DMS53 treated with DMSO at 0.1 percent for 48 hours (cell line): Measurements from ENCODE around the gene GJB2.
"Not testable (repeated sequence)": the region's sequence is repeated elsewhere in the genome, so short reads cannot be mapped to it uniquely, and the experiment has no call there.

Experiments
- DNase-seq: peaks from one replicate; lab custom pipeline; 2025; ENCODE audit not compliant: unreplicated experiment; lab: John Stamatoyannopoulos, UW

Gene GJB2

GRCh38 chr13:20171364-20171763 is 21.4 kb downstream of the GJB2 start:
- no peak for DNase-seq

- DNase-seq, result no peak
Observed at GRCh38 chr13:20170921-20171320, 21.8 kb downstream of the GJB2 start.

GRCh38 chr13:20168396-20168795 is 24.3 kb downstream of the GJB2 start:
- DNase-seq, result no peak

- DNase-seq, result no peak
Observed at GRCh38 chr13:20165417-20166257, 27.1 kb downstream of the GJB2 start.

GRCh38 chr13:20161951-20162300 is 30.8 kb downstream of the GJB2 start:
- no peak for DNase-seq

GRCh38 chr13:20161275-20161950 is 31.3 kb downstream of the GJB2 start:
- no peak for DNase-seq

GRCh38 chr13:20160306-20161274 is 32.1 kb downstream of the GJB2 start, which contains the start of gene GJA3:
GJA3 (minus strand) TSS chr13:20161052; CDS start chr13:20143288, 17,764 bp downstream.
- no peak for DNase-seq

- DNase-seq, result no peak
Observed at GRCh38 chr13:20159646-20160305, 33.0 kb downstream of the GJB2 start.

GRCh38 chr13:20157151-20157796 is 35.5 kb downstream of the GJB2 start:
- no peak for DNase-seq

GRCh38 chr13:20156702-20157101 is 36.0 kb downstream of the GJB2 start:
- no peak for DNase-seq

- not testable (repeated sequence) for DNase-seq
Observed at GRCh38 chr13:20153290-20153689, 39.4 kb downstream of the GJB2 start.

- DNase-seq, result no peak
Observed at GRCh38 chr13:20151612-20152011, 41.1 kb downstream of the GJB2 start.

- no peak for DNase-seq
Observed at GRCh38 chr13:20151016-20151415, 41.7 kb downstream of the GJB2 start.

GRCh38 chr13:20150561-20150960 is 42.2 kb downstream of the GJB2 start:
- no peak for DNase-seq

GRCh38 chr13:20149762-20150161 is 43.0 kb downstream of the GJB2 start:
- no peak for DNase-seq

- no peak for DNase-seq
Observed at GRCh38 chr13:20148501-20149183, 44.1 kb downstream of the GJB2 start.

- DNase-seq, result no peak
Observed at GRCh38 chr13:20146381-20146780, 46.4 kb downstream of the GJB2 start.

- DNase-seq, result no peak
Observed at GRCh38 chr13:20145521-20145920, 47.2 kb downstream of the GJB2 start.

GRCh38 chr13:20144141-20144850 is 48.4 kb downstream of the GJB2 start:
- no peak for DNase-seq
